HS-27A (cell line): ENCODE measurements around the gene THAP9.

Experiments used
- DNase-seq: peaks from one replicate; pipeline ENCODE4 v3.0.0-alpha.2; 2012; ENCODE audit warnings: low read depth, missing footprints

THAP9 gene

GRCh38 chr4:82954212-82954611 is 53.7 kb downstream of the THAP9 start:
- no peak for DNase-seq

- DNase-seq, result no peak
Measured at GRCh38 chr4:82957045-82957444, 56.5 kb downstream of the THAP9 start.

- DNase-seq, result no peak
Measured at GRCh38 chr4:82965763-82966162, 65.2 kb downstream of the THAP9 start.

- DNase-seq, result no peak
Measured at GRCh38 chr4:82968972-82969371, 68.4 kb downstream of the THAP9 start.

- DNase-seq, result no peak
Measured at GRCh38 chr4:82969414-82969813, 68.9 kb downstream of the THAP9 start.
